A673 (cell line): Measurements from ENCODE around the gene ROR1. TPM values are rescaled to one million over a fixed set of nuclear protein-coding genes. Genes with fewer than 3 reads are reported as not detected.

Experiments
- BruUV-seq: library from RNA; stranded (reverse); fragments of 400-500 nt; replicated peaks from 2 replicates; lab custom pipeline; 2021; lab: Mats Ljungman, UMichigan
- CTCF ChIA-PET: fragments of 300-600 bp; sonication (Branson Sonifier 250); formaldehyde crosslinking; loops from one replicate; lab custom pipeline; 2022; ENCODE audit warnings: antibody characterized with exemption; lab: Charles Lee
- POLR2A ChIA-PET: fragments of 300-600 bp; sonication (Branson Sonifier 250); formaldehyde crosslinking; loops from one replicate; lab custom pipeline; 2022; ENCODE audit warnings: antibody characterized with exemption; ENCODE audit not compliant: low non-redundant PET; lab: Charles Lee
- DNase-seq: peaks from one replicate; pipeline ENCODE4 v3.0.0-alpha.2; 2015; ENCODE audit warnings: low spot score
- H3K27ac ChIP-seq: fragments of 200-600 bp; sonication (generic); 2 replicates; pipeline ENCODE4 v1.5.1; 2016; ENCODE audit warnings: mixed run types, low read depth, mild to moderate bottlenecking, mixed read lengths, antibody characterized with exemption, low read length; ENCODE audit not compliant: poor library complexity, severe bottlenecking
- H3K27me3 ChIP-seq: fragments of 200-600 bp; sonication (generic); replicated peaks from 2 replicates; pipeline ENCODE4 v1.6.1; 2017; ENCODE audit warnings: mixed run types, low read depth, mild to moderate bottlenecking, mixed read lengths, antibody characterized with exemption, low read length; ENCODE audit not compliant: insufficient read depth, poor library complexity
- H3K36me3 ChIP-seq: fragments of 200-600 bp; sonication (generic); 2 replicates; pipeline ENCODE4 v1.6.1; 2016; ENCODE audit warnings: mixed run types, mild to moderate bottlenecking, mixed read lengths, antibody characterized with exemption, low read length; ENCODE audit not compliant: insufficient read depth, poor library complexity, severe bottlenecking
- H3K4me1 ChIP-seq: fragments of 200-600 bp; sonication (generic); 2 replicates; pipeline ENCODE4 v1.6.1; 2017; ENCODE audit warnings: mixed run types, mild to moderate bottlenecking, mixed read lengths, antibody characterized with exemption, low read length; ENCODE audit not compliant: insufficient read depth, poor library complexity, severe bottlenecking
- H3K4me3 ChIP-seq: fragments of 200-600 bp; sonication (generic); 2 replicates; pipeline ENCODE4 v1.5.1; 2016; ENCODE audit warnings: low read depth, mixed run types, mild to moderate bottlenecking, mixed read lengths, low read length; ENCODE audit not compliant: poor library complexity, severe bottlenecking
- H3K9me3 ChIP-seq: fragments of 200-600 bp; sonication (generic); 2 replicates; pipeline ENCODE4 v1.6.1; 2016; ENCODE audit warnings: mixed run types, low read depth, mild to moderate bottlenecking, mixed read lengths, antibody characterized with exemption, low read length; ENCODE audit not compliant: poor library complexity, severe bottlenecking
- CTCF ChIP-seq: fragments of 300-800, 200-600 bp; sonication (generic); conservative IDR thresholded peaks from 2 replicates; pipeline ENCODE4 v1.5.1; 2017; ENCODE audit warnings: low read depth, mild to moderate bottlenecking, antibody characterized with exemption, low read length, moderate library complexity, mixed read lengths
- EZH2 ChIP-seq: fragments of 200-600 bp; sonication (generic); IDR thresholded peaks from 2 replicates; pipeline ENCODE4 v1.6.1; 2017; ENCODE audit warnings: borderline replicate concordance, low read depth, mild to moderate bottlenecking, mixed read lengths, antibody characterized with exemption, low read length; ENCODE audit not compliant: poor library complexity, severe bottlenecking
- intact Hi-C: fragments of 100-400 bp; cut with micrococcal nuclease; formaldehyde crosslinking; loops from one replicate; pipeline ENCODE4 v1.10.0; 2022; ENCODE audit not compliant: unreplicated experiment
- total RNA-seq: library from RNA; stranded (reverse); gene quantifications from 2 replicates; pipeline ENCODE4 v1.2.3, GENCODE V29; 2021

The ROR1 gene
- total RNA-seq, 1 experiment from 2014 or later, result 7.4 TPM

GRCh38 chr1:64006276-64007051 is 232.6 kb downstream of the ROR1 start:
- H3K36me3 ChIP-seq, result no peaks in the 10 kb centered on the region
- H3K27ac ChIP-seq, result no peak overlapping the region
- no peaks in the 10 kb centered on the region for H3K9me3 ChIP-seq
- ChIA-PET CTCF (no interaction called here), POLR2A (no interaction called here)
- no peaks in the 10 kb centered on the region for H3K4me1 ChIP-seq
- H3K27me3 ChIP-seq, result no peaks in the 10 kb centered on the region
- intact Hi-C loops, result no loop called here
- no peak overlapping the region for H3K4me3 ChIP-seq
- DNase-seq, result peak; percentile 17
- BruUV-seq, result no TSS peak
- TF ChIP-seq EZH2 (no peak), CTCF (no peak)

GRCh38 chr1:64010316-64010715 is 236.5 kb downstream of the ROR1 start:
- ChIA-PET POLR2A (no interaction called here), CTCF (no interaction called here)
- no peak for DNase-seq
- H3K9me3 ChIP-seq, result no peaks in the 10 kb centered on the region
- H3K27me3 ChIP-seq, result no peaks in the 10 kb centered on the region
- no peaks in the 10 kb centered on the region for H3K36me3 ChIP-seq
- TF ChIP-seq CTCF, result no peak
- no peak for TF ChIP-seq EZH2
- intact Hi-C loops, result no loop called here
- BruUV-seq, result no TSS peak
- no peak overlapping the region for H3K4me3 ChIP-seq
- H3K4me1 ChIP-seq, result no peaks in the 10 kb centered on the region
- H3K27ac ChIP-seq, result no peak overlapping the region

- H3K27me3 ChIP-seq, result no peaks in the 10 kb centered on the region
- TF ChIP-seq EZH2, result no peak
- TF ChIP-seq CTCF, result no peak
- H3K27ac ChIP-seq, result no peak overlapping the region
- no peaks in the 10 kb centered on the region for H3K36me3 ChIP-seq
- ChIA-PET POLR2A (no interaction called here), CTCF (no interaction called here)
- no peaks in the 10 kb centered on the region for H3K4me1 ChIP-seq
- no peak overlapping the region for H3K4me3 ChIP-seq
- no TSS peak for BruUV-seq
- intact Hi-C loops, result no loop called here
- H3K9me3 ChIP-seq, result no peaks in the 10 kb centered on the region
- no peak for DNase-seq
These were observed 239.6 kb downstream of the ROR1 start for GRCh38 chr1:64013395-64013794.
